ENCODE data around the gene EXOC3L4. TPM values are rescaled to one million over a fixed set of nuclear protein-coding genes. Genes with fewer than 3 reads are reported as not detected.
"Not testable (repeated sequence)": the region's sequence is repeated elsewhere in the genome, so short reads cannot be mapped to it uniquely, and the experiment has no call there.

EXOC3L4 gene
- not detected for total RNA-seq

GRCh38 chr14:103094406-103095209 lies at the start of gene EXOC3L4:
Gene EXOC3L4 (plus strand): TSS chr14:103094725. CDS start chr14:103100220, 5,495 bp downstream.
- Mint-ChIP-seq H3K4me3 (no peak within 1 kb of the TSS), H3K4me1 (no peaks in the 10 kb centered on the region), H3K27ac (no peak within 1 kb of the TSS), H3K27me3 (peaks cover 6% of the 10 kb centered on the region), H3K9me3 (no peaks in the 10 kb centered on the region), H3K36me3 (no peaks in the 10 kb centered on the region)
- no peak for DNase-seq
- no peak for ATAC-seq (ENCODE audit: low read depth)
- POLR2A ChIA-PET: no interaction called here

- Mint-ChIP-seq H3K4me1 (peaks cover 4% of the 10 kb centered on the region), H3K4me3 (peak overlapping the region; percentile 29), H3K27me3 (peaks cover 8% of the 10 kb centered on the region), H3K36me3 (no peaks in the 10 kb centered on the region), H3K9me3 (peaks cover 5% of the 10 kb centered on the region), H3K27ac (no peak overlapping the region)
- POLR2A ChIA-PET: no interaction called here
- ATAC-seq (ENCODE audit: low read depth) (no peak), DNase-seq (no peak)
These were observed 49.1 kb upstream of the EXOC3L4 start for GRCh38 chr14:103045371-103045869.

GRCh38 chr14:103047453-103047852 lies 47.1 kb upstream of the EXOC3L4 start:
- H3K4me1 Mint-ChIP-seq; H3K36me3 Mint-ChIP-seq; H3K27ac Mint-ChIP-seq; POLR2A ChIA-PET; ATAC-seq (ENCODE audit: low read depth); H3K4me3 Mint-ChIP-seq; H3K9me3 Mint-ChIP-seq; DNase-seq: not testable (repeated sequence)
- peaks cover 11% of the 10 kb centered on the region for H3K27me3 Mint-ChIP-seq

- no peak for DNase-seq
- ATAC-seq (ENCODE audit: low read depth): no peak
- no peaks in the 10 kb centered on the region for H3K9me3 Mint-ChIP-seq
- peaks cover 27% of the 10 kb centered on the region for H3K27me3 Mint-ChIP-seq
- H3K4me3 Mint-ChIP-seq: no peak overlapping the region
- POLR2A ChIA-PET: no interaction called here
- peaks cover under 1% of the 10 kb centered on the region for H3K4me1 Mint-ChIP-seq
- H3K27ac Mint-ChIP-seq: no peak overlapping the region
- H3K36me3 Mint-ChIP-seq: no peaks in the 10 kb centered on the region
These were observed 43.6 kb upstream of the EXOC3L4 start for GRCh38 chr14:103050935-103051334.

- H3K27ac Mint-ChIP-seq: no peak overlapping the region
- H3K9me3 Mint-ChIP-seq: no peaks in the 10 kb centered on the region
- ATAC-seq (ENCODE audit: low read depth): no peak
- H3K4me3 Mint-ChIP-seq: no peak overlapping the region
- POLR2A ChIA-PET: no interaction called here
- DNase-seq: no peak
- peaks cover 3% of the 10 kb centered on the region for H3K4me1 Mint-ChIP-seq
- peaks cover 34% of the 10 kb centered on the region for H3K27me3 Mint-ChIP-seq
- no peaks in the 10 kb centered on the region for H3K36me3 Mint-ChIP-seq
These were observed 42.1 kb upstream of the EXOC3L4 start for GRCh38 chr14:103052407-103052806.

- Mint-ChIP-seq H3K27me3 (peaks cover 57% of the 10 kb centered on the region), H3K36me3 (no peaks in the 10 kb centered on the region), H3K27ac (no peak overlapping the region), H3K4me3 (no peak overlapping the region), H3K9me3 (no peaks in the 10 kb centered on the region), H3K4me1 (peaks cover 3% of the 10 kb centered on the region)
- ATAC-seq (ENCODE audit: low read depth): no peak
- POLR2A ChIA-PET: no interaction called here
- no peak for DNase-seq
These were observed 38.8 kb upstream of the EXOC3L4 start for GRCh38 chr14:103055695-103056094.

GRCh38 chr14:103056322-103057027 lies 38.0 kb upstream of the EXOC3L4 start:
- no peaks in the 10 kb centered on the region for H3K36me3 Mint-ChIP-seq
- H3K4me1 Mint-ChIP-seq: peaks cover 3% of the 10 kb centered on the region
- ATAC-seq (ENCODE audit: low read depth) (no peak), DNase-seq (no peak)
- H3K27ac Mint-ChIP-seq: no peak overlapping the region
- POLR2A ChIA-PET: no interaction called here
- H3K4me3 Mint-ChIP-seq: peak overlapping the region; percentile 76
- no peaks in the 10 kb centered on the region for H3K9me3 Mint-ChIP-seq
- H3K27me3 Mint-ChIP-seq: peaks cover 55% of the 10 kb centered on the region

GRCh38 chr14:103057028-103057371 lies 37.5 kb upstream of the EXOC3L4 start:
- H3K9me3 Mint-ChIP-seq: no peaks in the 10 kb centered on the region
- H3K4me1 Mint-ChIP-seq: peaks cover 3% of the 10 kb centered on the region
- no peak overlapping the region for H3K4me3 Mint-ChIP-seq

GRCh38 chr14:103057372-103058163 lies 37.0 kb upstream of the EXOC3L4 start, which contains the start of gene CDC42BPB:
Gene CDC42BPB (minus strand): TSS chr14:103057549. CDS start chr14:103057173, 376 bp downstream.
- H3K36me3 Mint-ChIP-seq: no peaks in the 10 kb centered on the region
- H3K4me3 Mint-ChIP-seq: peak within 1 kb of the TSS; percentile 76
- H3K27ac Mint-ChIP-seq: no peak within 1 kb of the TSS
- DNase-seq: peak; percentile 70
- no peaks in the 10 kb centered on the region for H3K9me3 Mint-ChIP-seq
- peaks cover 53% of the 10 kb centered on the region for H3K27me3 Mint-ChIP-seq
- ATAC-seq (ENCODE audit: low read depth): peak; percentile 81
- POLR2A ChIA-PET: interaction anchor here (0.6 kb wide), 1 partner anchor 20 kb away, joined by 3 read pairs; no protein-coding TSS in a partner anchor
- H3K4me1 Mint-ChIP-seq: peaks cover 3% of the 10 kb centered on the region

More at GRCh38 chr14:103057028-103057371, 37.5 kb upstream of the EXOC3L4 start:
- POLR2A ChIA-PET: no interaction called here
- H3K27me3 Mint-ChIP-seq: peaks cover 53% of the 10 kb centered on the region
- ATAC-seq (ENCODE audit: low read depth) (peak; percentile 24), DNase-seq (no peak)
- H3K27ac Mint-ChIP-seq: no peak overlapping the region
- H3K36me3 Mint-ChIP-seq: no peaks in the 10 kb centered on the region

- no peak overlapping the region for H3K27ac Mint-ChIP-seq
- H3K4me3 Mint-ChIP-seq: peak overlapping the region; percentile 42
- peaks cover 3% of the 10 kb centered on the region for H3K4me1 Mint-ChIP-seq
- no peaks in the 10 kb centered on the region for H3K9me3 Mint-ChIP-seq
- no peak for DNase-seq
- H3K27me3 Mint-ChIP-seq: peaks cover 54% of the 10 kb centered on the region
- H3K36me3 Mint-ChIP-seq: no peaks in the 10 kb centered on the region
- ATAC-seq (ENCODE audit: low read depth): no peak
- POLR2A ChIA-PET: interaction anchor here (0.6 kb wide), 1 partner anchor 19 kb away, joined by 3 read pairs; no protein-coding TSS in a partner anchor
These were observed 36.1 kb upstream of the EXOC3L4 start for GRCh38 chr14:103058164-103059055.

- Mint-ChIP-seq H3K36me3 (no peaks in the 10 kb centered on the region), H3K4me3 (no peak overlapping the region), H3K27ac (no peak overlapping the region), H3K27me3 (peaks cover 55% of the 10 kb centered on the region), H3K9me3 (no peaks in the 10 kb centered on the region), H3K4me1 (peaks cover 3% of the 10 kb centered on the region)
- ATAC-seq (ENCODE audit: low read depth): no peak
- DNase-seq: no peak
- POLR2A ChIA-PET: no interaction called here
These were observed 35.0 kb upstream of the EXOC3L4 start for GRCh38 chr14:103059556-103059955.

- POLR2A ChIA-PET: no interaction called here
- no peak for DNase-seq
- Mint-ChIP-seq H3K4me1 (peaks cover 1% of the 10 kb centered on the region), H3K36me3 (no peaks in the 10 kb centered on the region), H3K27ac (no peak overlapping the region), H3K9me3 (no peaks in the 10 kb centered on the region), H3K27me3 (peaks cover 40% of the 10 kb centered on the region), H3K4me3 (no peak overlapping the region)
- no peak for ATAC-seq (ENCODE audit: low read depth)
These were observed 33.0 kb upstream of the EXOC3L4 start for GRCh38 chr14:103061482-103061976.

Data from activated naive CD8-positive, alpha-beta T cell treated with anti-CD3 and anti-CD28 coated beads, Interleukin-2, amount 10 ng/mL, durations not matched to agents 7 days and 5 days (primary cell).